Brain microvascular endothelial cell (primary cell): ENCODE results near the gene SSTR3.

Source experiments
- DNase-seq: peaks from one replicate; pipeline ENCODE4 v3.0.0-alpha.2; 2020
- H3K27ac ChIP-seq: fragments of 250-450 bp; sonication (Bioruptor Pico); 2 replicates; pipeline ENCODE4 v1.5.1; 2020; ENCODE audit warnings: mild to moderate bottlenecking, moderate library complexity
- H3K27me3 ChIP-seq: fragments of 250-450 bp; sonication (Bioruptor Pico); replicated peaks from 2 replicates; pipeline ENCODE4 v1.5.1; 2020; ENCODE audit warnings: mild to moderate bottlenecking
- H3K36me3 ChIP-seq: fragments of 250-450 bp; sonication (Bioruptor Pico); replicated peaks from 2 replicates; pipeline ENCODE4 v1.5.1; 2020; ENCODE audit warnings: mild to moderate bottlenecking
- H3K4me3 ChIP-seq: 2 replicates; pipeline ENCODE4 v1.5.1; 2011; ENCODE audit warnings: low read depth, mild to moderate bottlenecking, control low read depth, low read length, moderate library complexity
- CTCF ChIP-seq: IDR thresholded peaks from 2 replicates; pipeline ENCODE4 v1.5.1; 2011; ENCODE audit warnings: low read depth, mild to moderate bottlenecking, moderate library complexity, low read length, control low read depth, inconsistent platforms; ENCODE audit errors: missing control alignments
- in situ Hi-C: cut with HindIII; loops from 2 replicates; pipeline ENCODE4 v1.10.0; 2017; ENCODE audit warnings: low sequenced_read_pairs, low pct_ligation_motif_present

The SSTR3 gene

DNA sequence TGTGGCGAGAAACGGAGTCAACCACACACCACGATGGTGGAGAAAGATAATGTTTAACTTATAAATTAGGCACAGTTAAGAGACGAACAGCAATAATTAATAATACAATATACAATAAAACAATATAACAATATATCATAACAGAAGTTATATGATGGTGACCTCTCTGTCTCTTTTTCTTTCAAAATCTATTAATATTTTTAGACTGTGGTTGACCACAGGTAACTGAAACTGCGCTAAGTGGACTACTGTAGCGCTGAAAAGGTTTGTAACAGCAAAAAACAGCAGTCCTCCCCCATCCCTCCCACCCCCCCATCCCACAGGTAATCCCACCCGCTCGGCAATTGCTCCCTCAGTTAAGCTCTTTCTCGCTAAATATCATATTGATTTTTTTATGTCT lies 3.6 kb upstream of the SSTR3 start:
- in situ Hi-C loops: no loop called here
- Histone ChIP-seq H3K27me3 (no peaks in the 10 kb centered on the region), H3K4me3 (no peak overlapping the region), H3K36me3 (no peaks in the 10 kb centered on the region), H3K27ac (no peak overlapping the region)
- no peak for DNase-seq
- TF ChIP-seq CTCF: no peak

DNA sequence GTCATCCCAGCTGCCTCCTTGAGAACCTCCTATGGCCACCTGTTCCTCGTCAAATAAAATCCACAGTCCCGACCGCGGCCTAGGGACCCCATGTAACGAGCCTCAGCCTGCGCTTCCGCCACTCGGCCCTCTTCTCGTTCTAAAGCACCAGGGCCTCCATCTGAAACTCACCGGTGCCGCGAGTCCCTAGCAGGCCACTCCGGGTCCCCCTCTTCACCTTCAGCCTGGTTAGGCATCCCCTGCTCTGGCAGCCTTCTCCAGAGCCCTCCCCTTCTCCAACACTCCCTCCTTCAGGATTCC lies 2.4 kb upstream of the SSTR3 start:
- H3K4me3 ChIP-seq: no peak overlapping the region
- no peaks in the 10 kb centered on the region for H3K27me3 ChIP-seq
- in situ Hi-C loops: no loop called here
- no peak for TF ChIP-seq CTCF
- no peak for DNase-seq
- no peaks in the 10 kb centered on the region for H3K36me3 ChIP-seq
- no peak overlapping the region for H3K27ac ChIP-seq

DNA sequence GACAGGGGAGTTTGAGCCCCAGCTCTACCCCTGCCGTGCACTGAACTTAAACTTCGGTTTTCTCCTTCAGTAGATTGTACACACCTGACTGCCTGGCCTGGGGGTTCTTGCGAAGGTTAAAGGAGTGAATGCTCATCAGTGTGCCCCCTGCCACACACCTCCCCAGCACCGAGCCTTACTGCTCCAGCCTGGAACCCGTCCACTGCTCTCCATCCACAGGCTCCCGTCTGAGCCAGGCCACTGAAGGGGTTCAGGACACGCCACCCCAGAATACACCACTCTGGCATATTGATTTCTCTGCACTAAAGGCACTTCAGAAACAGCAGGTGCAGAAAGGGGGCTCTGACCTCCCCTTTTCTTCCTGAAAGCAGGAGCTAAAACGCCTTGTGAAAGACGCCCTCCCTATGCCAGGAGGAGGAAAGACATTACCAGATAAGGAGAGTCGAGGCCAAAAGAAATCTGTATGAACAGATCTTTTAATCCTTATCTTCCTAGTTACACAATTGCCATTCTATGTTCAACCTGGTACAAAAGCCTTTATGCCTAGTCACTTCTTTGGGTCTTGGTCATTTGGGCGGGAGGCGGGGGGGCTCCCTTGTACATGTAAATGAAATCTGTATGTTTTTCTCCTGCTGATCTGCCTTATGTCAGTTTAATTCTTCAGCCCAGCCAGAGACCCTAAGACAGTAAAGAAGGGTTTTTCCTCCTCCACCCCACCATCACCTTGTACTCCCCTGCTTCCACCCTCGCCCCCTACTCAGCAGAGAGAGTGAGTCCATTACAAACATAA lies 1.9 kb upstream of the SSTR3 start:
- no peak for DNase-seq
- H3K27me3 ChIP-seq: no peaks in the 10 kb centered on the region
- in situ Hi-C loops: no loop called here
- H3K27ac ChIP-seq: no peak overlapping the region
- H3K4me3 ChIP-seq: no peak overlapping the region
- no peak for TF ChIP-seq CTCF
- no peaks in the 10 kb centered on the region for H3K36me3 ChIP-seq

- Histone ChIP-seq H3K36me3 (no peaks in the 10 kb centered on the region), H3K27ac (no peak overlapping the region), H3K27me3 (no peaks in the 10 kb centered on the region), H3K4me3 (no peak overlapping the region)
- no peak for TF ChIP-seq CTCF
- in situ Hi-C loops: no loop called here
- no peak for DNase-seq
These were observed 1.1 kb upstream of the SSTR3 start for GRCh38 chr22:37213218-37213855.

DNA sequence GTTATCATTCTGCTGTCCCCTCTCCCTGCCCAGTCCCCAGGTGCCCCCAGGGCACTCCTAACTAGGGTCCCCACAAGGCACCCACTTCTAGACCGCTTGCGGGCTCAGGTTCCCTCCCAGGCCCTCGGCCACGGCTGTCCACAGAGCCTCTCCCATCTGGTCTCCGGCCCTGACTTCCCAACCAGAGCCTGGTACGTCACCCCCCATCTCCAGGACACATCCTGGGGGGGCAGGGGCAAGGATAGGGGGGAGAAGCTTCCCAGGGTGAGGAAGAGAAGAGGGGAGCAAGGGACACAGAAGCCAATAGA lies 457 bp downstream of the SSTR3 start:
- DNase-seq: no peak
- H3K4me3 ChIP-seq: no peak overlapping the region
- H3K36me3 ChIP-seq: no peaks in the 10 kb centered on the region
- H3K27ac ChIP-seq: no peak overlapping the region
- TF ChIP-seq CTCF: no peak
- H3K27me3 ChIP-seq: no peaks in the 10 kb centered on the region
- in situ Hi-C loops: no loop called here
